Measurements from ENCODE around the gene SLC16A9. TPM values are rescaled to one million over a fixed set of nuclear protein-coding genes. Genes with fewer than 3 reads are reported as not detected.

Gene SLC16A9
- total and polyA plus RNA-seq, 12 donors, result 129 to 382 (median 189) TPM

GRCh38 chr10:59700709-59701108 is 8.9 kb downstream of the SLC16A9 start:
- Histone ChIP-seq H3K4me3 (no peak overlapping the region), H3K36me3 (replicated peaks in 1 of 2) (no peaks in the 10 kb centered on the region), H3K4me1 (replicated peaks in 1 of 2) (peaks cover 19 to 54% of the 10 kb centered on the region in 2 donors), H3K9me3 (replicated peaks in 1 of 3) (no peaks in the 10 kb centered on the region), H3K27ac (no peak overlapping the region), H3K27me3 (no peaks in the 10 kb centered on the region)
- 53 to 75% (median 65%) methylated on average over 4 of the region's 4 CpGs for WGBS, 4 donors
- DNase-seq, result no peak
- TF ChIP-seq CTCF (IDR thresholded peaks at IDR 0.05) (no peak), POLR2A (IDR thresholded peaks at IDR 0.05) (no peak)
- intact Hi-C loops (cut with DNase I), result no loop called here

DNA sequence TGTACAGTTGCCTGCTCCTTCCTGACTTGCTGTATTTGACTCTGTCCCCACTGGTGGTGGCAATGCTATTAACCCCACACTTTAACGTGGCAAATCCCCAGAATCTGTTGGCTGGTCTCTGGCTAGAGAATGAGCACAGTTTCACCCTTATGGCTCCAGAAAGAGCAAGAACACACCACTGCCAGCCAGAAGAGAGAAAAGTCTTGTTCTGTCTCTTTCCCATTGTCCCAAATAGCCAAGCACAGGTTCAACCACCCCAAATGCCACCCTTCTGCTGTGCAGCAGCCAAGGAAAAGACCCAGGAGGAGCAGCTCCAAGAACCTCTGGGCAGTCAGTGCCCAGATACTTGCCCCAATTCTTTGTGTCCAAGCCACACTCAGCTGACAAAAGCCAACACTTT is 11.3 kb downstream of the SLC16A9 start:
- no peaks in the 10 kb centered on the region for H3K27me3 ChIP-seq
- DNase-seq, result no peak
- WGBS, 4 donors, result 47 to 70% (median 60%) methylated on average over 1 of the region's 1 CpG
- H3K4me1 ChIP-seq (replicated peaks in 1 of 2), result peaks cover 18 to 33% of the 10 kb centered on the region in 2 donors
- no peaks in the 10 kb centered on the region for H3K9me3 ChIP-seq (replicated peaks in 1 of 3)
- no peak overlapping the region for H3K4me3 ChIP-seq
- intact Hi-C loops (cut with DNase I), result no loop called here
- no peak for TF ChIP-seq CTCF (IDR thresholded peaks at IDR 0.05)
- no peak for TF ChIP-seq POLR2A (IDR thresholded peaks at IDR 0.05)
- H3K36me3 ChIP-seq (replicated peaks in 1 of 2), result no peaks in the 10 kb centered on the region
- H3K27ac ChIP-seq, result peak overlapping the region in 3 of 5 donors; percentile 12 to 67 (median 36)

DNA sequence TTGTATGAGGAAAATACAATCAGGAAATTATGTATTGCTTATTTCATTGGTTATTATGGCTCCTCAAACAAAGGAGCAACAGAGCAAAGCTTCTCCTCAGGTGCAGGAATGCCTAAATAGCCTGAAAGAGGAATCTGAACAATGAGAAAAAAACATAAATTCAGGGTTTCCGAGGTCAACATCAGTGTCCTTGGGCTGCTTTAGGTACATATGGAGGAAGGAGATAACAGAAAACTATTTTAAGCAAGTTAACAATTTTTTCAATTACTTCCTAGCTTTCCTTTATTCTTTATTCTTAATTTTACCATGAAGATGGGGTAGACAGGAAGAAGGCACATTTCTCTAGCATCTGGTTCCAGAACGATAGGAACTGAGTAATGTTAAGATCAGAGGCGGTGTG is 14.0 kb downstream of the SLC16A9 start:
- H3K4me1 ChIP-seq (replicated peaks in 1 of 2), result peaks cover 18 to 20% of the 10 kb centered on the region in 2 donors
- H3K9me3 ChIP-seq (replicated peaks in 1 of 3), result no peaks in the 10 kb centered on the region
- TF ChIP-seq POLR2A (IDR thresholded peaks at IDR 0.05), result no peak
- no peak for TF ChIP-seq CTCF (IDR thresholded peaks at IDR 0.05)
- no peaks in the 10 kb centered on the region for H3K27me3 ChIP-seq
- no peak for DNase-seq
- WGBS, 4 donors, result 42 to 50% (median 47%) methylated on average over 3 of the region's 3 CpGs
- H3K27ac ChIP-seq, result peak overlapping the region in 2 of 5 donors; percentile 10 to 22
- no peaks in the 10 kb centered on the region for H3K36me3 ChIP-seq (replicated peaks in 1 of 2)
- H3K4me3 ChIP-seq, result no peak overlapping the region
- intact Hi-C loops (cut with DNase I), result no loop called here

- Histone ChIP-seq H3K27ac (peak overlapping the region in 1 of 5 donors; percentile 10), H3K36me3 (replicated peaks in 1 of 2) (no peaks in the 10 kb centered on the region), H3K9me3 (replicated peaks in 1 of 3) (no peaks in the 10 kb centered on the region), H3K27me3 (no peaks in the 10 kb centered on the region), H3K4me3 (no peak overlapping the region), H3K4me1 (replicated peaks in 1 of 2) (peaks cover 18 to 20% of the 10 kb centered on the region in 2 donors)
- 93 to 96% (median 95%) methylated on average over 1 of the region's 1 CpG for WGBS, 4 donors
- DNase-seq, result no peak
- intact Hi-C loops (cut with DNase I), result no loop called here
- TF ChIP-seq CTCF (IDR thresholded peaks at IDR 0.05), result no peak
- no peak for TF ChIP-seq POLR2A (IDR thresholded peaks at IDR 0.05)
Observed at GRCh38 chr10:59694936-59695335, 14.7 kb downstream of the SLC16A9 start.
